ENCODE data around the gene AK3.
"Not testable (repeated sequence)": the region's sequence is repeated elsewhere in the genome, so short reads cannot be mapped to it uniquely, and the experiment has no call there.

AK3 gene

GRCh38 chr9:4665357-4665756 is 75.6 kb downstream of the AK3 start:
- no peak for DNase-seq (ENCODE audit: low spot score)

GRCh38 chr9:4663956-4664355 is 77.0 kb downstream of the AK3 start:
- DNase-seq (ENCODE audit: low spot score) = no peak

GRCh38 chr9:4662989-4663792 is 77.8 kb downstream of the AK3 start:
- no peak for DNase-seq (ENCODE audit: low spot score)

- DNase-seq (ENCODE audit: low spot score) = peak; percentile 85
These were observed 78.7 kb downstream of the AK3 start, which contains the start of gene PLPP6 for GRCh38 chr9:4662108-4662988. Gene PLPP6, plus strand, starts transcription at chr9:4662294. Its CDS starts 82 bp downstream, at chr9:4662376.

- DNase-seq (ENCODE audit: low spot score) = no peak
These were observed 79.4 kb downstream of the AK3 start for GRCh38 chr9:4661611-4662010.

- DNase-seq (ENCODE audit: low spot score) = no peak
These were observed 79.8 kb downstream of the AK3 start for GRCh38 chr9:4661165-4661564.

- DNase-seq (ENCODE audit: low spot score) = not testable (repeated sequence)
These were observed 80.3 kb downstream of the AK3 start for GRCh38 chr9:4660665-4661064.
